Cardiac fibroblast (primary cell): ENCODE results near the gene HTR2B.
"Not testable (repeated sequence)": the region's sequence is repeated elsewhere in the genome, so short reads cannot be mapped to it uniquely, and the experiment has no call there.

Source experiments
- DNase-seq, 2 donors: peaks; one replicate each; pipeline versions ENCODE4 v3.0.0 to v3.0.0-alpha.2; 2010; ENCODE audit warnings: low read depth in 2 of 2
- H3K4me3 ChIP-seq, 2 donors: replicated peaks in 1 of 2; 1 replicate in 1 of 2; 2 replicates in 1 of 2; pipeline ENCODE4 v1.5.1; 2011; ENCODE audit warnings: low read depth in 2 of 2, low read length in 2 of 2, mild to moderate bottlenecking in 2 of 2, moderate library complexity in 1 of 2
- CTCF ChIP-seq: IDR thresholded peaks from one replicate; pipeline ENCODE4 v1.5.1; 2011; ENCODE audit warnings: low read depth, mild to moderate bottlenecking, low read length, inconsistent platforms

The HTR2B gene

DNA sequence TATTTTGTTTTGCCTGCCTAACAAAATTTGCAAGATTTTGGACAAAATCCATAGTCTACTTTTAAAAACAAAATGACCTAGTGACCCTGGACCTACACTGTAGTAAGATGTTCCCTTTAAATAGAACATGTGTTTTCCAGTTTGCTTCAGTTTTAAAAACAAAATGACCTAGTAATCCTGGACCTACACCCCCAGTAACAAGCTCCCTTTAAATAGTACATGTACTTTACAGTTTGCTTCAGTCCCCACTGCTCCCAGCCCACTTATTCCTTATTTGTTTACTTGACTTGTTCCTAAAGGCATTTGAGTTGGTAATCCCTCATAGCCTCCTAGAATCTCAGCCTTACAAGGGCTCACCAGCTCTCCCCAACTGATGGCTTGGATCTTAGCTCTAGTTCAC, 34.5 kb upstream of the HTR2B start:
- no peak overlapping the region for H3K4me3 ChIP-seq
- DNase-seq, result no peak
- no peak for TF ChIP-seq CTCF

DNA sequence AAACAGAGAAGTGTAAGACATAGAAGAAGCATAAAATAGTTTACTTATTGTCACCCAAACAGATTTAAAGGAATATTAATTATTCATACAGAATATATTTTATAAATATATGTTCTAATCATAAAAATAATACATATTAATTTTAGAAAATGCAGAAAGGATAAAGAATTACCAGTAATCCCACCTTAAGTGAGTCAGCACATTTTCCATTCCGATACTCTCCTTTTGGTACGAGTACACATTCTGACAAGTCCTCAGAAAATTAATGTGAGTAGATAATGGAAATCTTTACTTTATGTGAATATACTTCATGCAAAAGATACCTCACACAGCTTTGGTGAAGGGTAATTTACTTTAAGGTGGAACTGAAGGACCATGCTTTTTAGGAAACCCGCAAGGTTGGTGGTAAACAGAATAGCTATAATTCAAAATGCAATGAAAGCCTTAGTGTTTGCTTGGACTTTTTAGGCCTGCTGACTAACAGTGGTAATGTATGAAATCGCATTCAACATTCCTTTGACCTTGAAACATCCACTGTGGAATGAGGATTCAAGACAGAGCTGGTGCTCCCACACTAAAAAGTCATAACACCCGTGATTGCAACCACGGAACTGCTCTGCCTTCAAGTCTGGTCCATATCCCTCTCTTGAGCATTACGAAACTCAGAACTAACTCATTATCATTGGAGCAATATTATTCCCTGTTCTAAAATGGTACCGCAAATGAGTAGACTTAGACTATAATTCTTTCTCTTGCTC, 28.1 kb upstream of the HTR2B start:
- TF ChIP-seq CTCF, result no peak
- peak; percentile 54 for DNase-seq
- H3K4me3 ChIP-seq, result no peak overlapping the region

- TF ChIP-seq CTCF, result no peak
- H3K4me3 ChIP-seq, result no peak overlapping the region
- DNase-seq, result no peak
Measured at GRCh38 chr2:231146665-231147064, 21.8 kb upstream of the HTR2B start.

- no peak for TF ChIP-seq CTCF
- DNase-seq, result no peak
- no peak overlapping the region for H3K4me3 ChIP-seq
Measured at GRCh38 chr2:231144896-231145295, 20.1 kb upstream of the HTR2B start.

- not testable (repeated sequence) for DNase-seq, H3K4me3 ChIP-seq
Measured at GRCh38 chr2:231140808-231141207, 16.0 kb upstream of the HTR2B start.

DNA sequence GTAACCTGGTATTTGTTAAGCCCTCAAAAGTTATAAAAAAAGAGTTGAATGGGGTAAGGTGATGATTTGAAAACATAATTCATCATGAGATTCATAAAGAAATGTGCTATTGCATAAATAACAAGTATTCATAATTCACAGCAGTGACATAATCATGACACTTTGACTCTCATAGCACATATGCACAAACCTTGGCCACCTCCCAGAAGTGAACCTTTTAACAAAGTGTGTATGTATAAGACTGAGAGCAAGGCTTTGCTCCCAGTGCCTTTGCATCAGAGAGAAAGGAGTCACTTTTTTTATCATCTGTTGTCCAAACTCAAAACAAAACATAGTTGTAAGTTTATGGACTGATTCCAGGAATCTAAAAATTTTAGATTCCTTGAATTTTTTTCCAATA, 15.0 kb upstream of the HTR2B start:
- H3K4me3 ChIP-seq, result no peak overlapping the region
- no peak for TF ChIP-seq CTCF
- DNase-seq, result peak; percentile 17 to 33

GRCh38 chr2:231138699-231139098, 13.9 kb upstream of the HTR2B start:
- DNase-seq, result peak in 1 of 2 donors; percentile 27
- H3K4me3 ChIP-seq, result no peak overlapping the region
- TF ChIP-seq CTCF, result no peak
